Stimulated activated naive CD4-positive, alpha-beta T cell treated with Interleukin-2 at 50 U/mL for 16 hours (primary cell): Measurements from ENCODE around the gene SPTA1.

Experiments
- DNase-seq: peaks from one replicate; lab custom pipeline; 2025; lab: John Stamatoyannopoulos, UW

The SPTA1 gene

DNA sequence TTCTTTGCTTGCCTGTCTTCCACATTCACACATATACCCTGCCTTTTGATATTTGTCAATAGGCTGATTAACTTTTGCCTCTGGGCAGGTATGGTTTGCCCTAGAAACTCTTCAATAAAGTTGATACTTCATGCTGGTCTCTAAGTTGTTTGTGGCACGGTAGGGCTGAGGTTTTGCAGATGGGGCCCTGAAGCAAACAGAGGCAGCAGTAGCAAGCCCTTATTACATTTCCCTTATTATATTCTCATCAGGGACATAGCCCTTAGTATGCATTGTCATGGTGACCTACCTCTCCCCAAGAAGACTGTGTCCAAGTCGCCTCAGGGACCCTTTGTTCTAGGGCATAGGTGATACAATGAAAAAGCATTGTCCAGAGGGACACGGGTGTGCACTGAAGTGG, 116.0 kb downstream of the SPTA1 start, which contains the start of gene OR6P1:
Gene OR6P1 (minus strand): TSS at position 101 of the 400 bp plus-strand sequence. CDS start 6,976 bp downstream, outside the sequence.
- no peak for DNase-seq

- no peak for DNase-seq
Measured at GRCh38 chr1:158564608-158565007, 121.9 kb downstream of the SPTA1 start.

DNA sequence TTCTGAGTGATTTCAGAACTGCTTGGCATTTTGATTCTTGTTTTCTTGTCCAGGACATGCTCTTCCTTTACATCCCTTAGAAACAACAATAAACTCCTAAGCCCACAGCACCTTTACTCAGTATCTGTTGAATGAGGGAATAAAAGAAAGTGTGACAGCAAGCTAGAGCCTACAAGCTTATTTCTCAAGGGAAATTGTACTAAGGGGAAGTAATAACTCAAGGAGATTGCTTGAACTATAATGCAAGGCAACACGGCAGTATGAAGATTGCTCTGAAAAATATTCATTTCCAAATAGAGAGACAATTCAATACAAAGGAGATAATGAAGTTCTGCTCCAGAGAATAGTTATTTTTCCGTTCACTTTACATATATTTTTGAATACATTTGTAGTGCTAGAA, 122.7 kb downstream of the SPTA1 start:
- no peak for DNase-seq
